Keratinocyte (primary cell): ENCODE results near the gene TCP11. TPM values are rescaled to one million over a fixed set of nuclear protein-coding genes. Genes with fewer than 3 reads are reported as not detected.
A peak's percentile ranks its signal among the peaks of the same experiment; 100 is the strongest.

Experiments
- DNase-seq: peaks from one replicate; pipeline ENCODE4 v3.0.0-alpha.2; 2011; ENCODE audit warnings: low read depth, missing footprints, low spot score
- FAIRE-seq: peaks from 2 replicates; lab custom pipeline; 2011; peaks lifted over from hg19 to GRCh38; lab: Jason Lieb, UNC
- H2AFZ ChIP-seq: 2 replicates; pipeline ENCODE4 v1.6.0; 2012; ENCODE audit warnings: low read length, control low read depth, inconsistent platforms; ENCODE audit not compliant: control insufficient read depth
- H3K27ac ChIP-seq: 2 replicates; pipeline ENCODE4 v1.5.1; 2011; ENCODE audit warnings: low read length; ENCODE audit not compliant: control insufficient read depth, insufficient read depth
- H3K27me3 ChIP-seq: 3 replicates; pipeline ENCODE4 v1.6.0; 2011; ENCODE audit warnings: low read length; ENCODE audit not compliant: control insufficient read depth, insufficient read depth; ENCODE audit errors: extremely low read depth
- H3K36me3 ChIP-seq, 2 experiments: 2 replicates in 1 of 2; 3 replicates in 1 of 2; pipeline ENCODE4 v1.5.1; 2011; ENCODE audit warnings: low read length in 2 of 2, mild to moderate bottlenecking in 1 of 2; ENCODE audit not compliant: control insufficient read depth in 2 of 2, insufficient read depth in 2 of 2; ENCODE audit errors: extremely low read depth in 1 of 2
- H3K4me1 ChIP-seq: 3 replicates; pipeline ENCODE4 v1.5.1; 2011; ENCODE audit warnings: low read length; ENCODE audit not compliant: control insufficient read depth, insufficient read depth; ENCODE audit errors: extremely low read depth
- H3K4me2 ChIP-seq: 3 replicates; pipeline ENCODE4 v1.6.0; 2011; ENCODE audit warnings: low read depth, low read length; ENCODE audit not compliant: control insufficient read depth, insufficient read depth; ENCODE audit errors: extremely low read depth
- H3K4me3 ChIP-seq, 3 experiments: fragments of 200-600 bp in 1 of 3; sonication (generic) in 1 of 3; 2 replicates in 2 of 3; 3 replicates in 1 of 3; pipeline ENCODE4 v1.5.1; 2011 to 2016; ENCODE audit warnings: low read length in 3 of 3, mild to moderate bottlenecking in 3 of 3, control low read depth in 2 of 3, inconsistent platforms in 1 of 3, low read depth in 1 of 3, mixed read lengths in 1 of 3, mixed run types in 1 of 3, moderate library complexity in 1 of 3; ENCODE audit not compliant: control insufficient read depth in 2 of 3, insufficient read depth in 2 of 3; ENCODE audit errors: extremely low read depth in 1 of 3
- H3K79me2 ChIP-seq: 2 replicates; pipeline ENCODE4 v1.6.0; 2012; ENCODE audit warnings: low read length; ENCODE audit not compliant: control insufficient read depth, insufficient read depth
- H3K9ac ChIP-seq: 3 replicates; pipeline ENCODE4 v1.6.0; 2011; ENCODE audit warnings: low read length; ENCODE audit not compliant: control insufficient read depth, insufficient read depth; ENCODE audit errors: extremely low read depth
- H3K9me1 ChIP-seq: 3 replicates; pipeline ENCODE4 v1.6.0; 2011; ENCODE audit warnings: low read length; ENCODE audit not compliant: control insufficient read depth, insufficient read depth; ENCODE audit errors: extremely low read depth
- H3K9me3 ChIP-seq: 2 replicates; pipeline ENCODE4 v1.5.1; 2012; ENCODE audit warnings: low read depth, low read length; ENCODE audit not compliant: control insufficient read depth
- H4K20me1 ChIP-seq: 3 replicates; pipeline ENCODE4 v1.6.0; 2011; ENCODE audit warnings: low read length; ENCODE audit not compliant: control insufficient read depth, insufficient read depth; ENCODE audit errors: extremely low read depth
- EZH2 ChIP-seq: IDR thresholded peaks from one replicate; pipeline ENCODE4 v1.6.1; 2012; ENCODE audit warnings: inconsistent platforms, mild to moderate bottlenecking, low read length, moderate library complexity
- dilution Hi-C: fragments of 300-500 bp; cut with MboI; formaldehyde crosslinking; loops from one replicate; pipeline ENCODE4 v1.7.0; 2020; ENCODE audit warnings: low sequenced_read_pairs; ENCODE audit not compliant: extremely low pct_ligation_motif_present
- polyA plus RNA-seq, 5 experiments: library from polyadenylated mRNA; depleted of rRNA in 3 of 5; stranded (reverse) in 3 of 5; stranded (forward) in 1 of 5; unstranded in 1 of 5; fragments of >200 nt; gene quantifications; 1 replicate in 1 of 5; 2 replicates in 3 of 5; 3 replicates in 1 of 5; pipeline versions ENCODE4 v1.2.1 to v1.2.3, GENCODE V29; 2011 to 2012; ENCODE audit warnings: missing spikeins in 2 of 5, low read depth in 1 of 5, low replicate concordance in 1 of 5
- TF ChIP-seq, protein P1 (sequence below), 3 experiments: IDR thresholded peaks in 1 of 3; conservative IDR thresholded peaks in 1 of 3; optimal IDR thresholded peaks in 1 of 3; 2 replicates in 2 of 3; 3 replicates in 1 of 3; pipeline versions ENCODE3 to v1.5.1; 2011; ENCODE audit warnings: low read length in 3 of 3, mild to moderate bottlenecking in 3 of 3, moderate library complexity in 2 of 3, control low read depth in 1 of 3, inconsistent platforms in 1 of 3; ENCODE audit not compliant: insufficient read depth in 2 of 3; ENCODE audit errors: extremely low read depth in 1 of 3

TCP11 gene
- polyA plus RNA-seq, 1 donor (not counting 4 experiments of a cell fraction or from before 2014, with no cell fraction given) = not detected

DNA sequence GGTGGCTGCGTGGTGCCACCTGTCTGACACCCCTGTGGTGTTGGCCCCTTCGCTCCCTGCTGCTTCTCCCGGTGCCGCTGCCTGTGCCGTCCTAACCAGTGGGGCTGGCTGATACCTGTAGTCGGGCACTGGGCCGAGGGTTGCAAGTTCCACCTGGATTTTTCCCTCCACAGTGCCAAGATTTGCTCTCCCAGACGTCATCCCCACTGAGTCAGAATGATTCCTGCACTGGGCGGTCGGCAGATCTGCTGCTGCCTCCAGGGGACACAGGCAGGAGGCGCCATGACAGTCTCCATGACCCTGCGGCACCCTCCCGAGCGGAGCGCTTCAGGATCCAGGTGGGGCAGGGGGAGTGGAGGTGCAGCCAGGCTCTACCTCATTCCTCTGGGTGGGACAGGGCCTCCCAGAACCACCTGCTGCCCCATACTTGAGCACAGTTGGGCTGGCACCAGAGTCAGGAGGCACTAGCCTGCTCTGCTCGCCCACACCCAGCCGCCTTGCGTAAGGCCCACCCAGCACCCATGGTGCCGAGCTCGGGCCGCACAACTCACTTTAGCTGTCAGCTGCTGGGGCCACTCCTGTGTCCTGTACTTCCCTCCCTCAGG is 60.2 kb downstream of the TCP11 start:
- Histone ChIP-seq H3K27me3 (no peaks in the 10 kb centered on the region), H3K4me2 (peak overlapping the region; percentile 79), H3K4me1 (peaks cover 61% of the 10 kb centered on the region), H3K9ac (peak overlapping the region; percentile 63), H3K27ac (peak overlapping the region; percentile 85), H2AFZ (peak overlapping the region; percentile 74), H3K36me3 (peaks cover 8 to 11% of the 10 kb centered on the region in 2 experiments), H3K4me3 (peak overlapping the region in 2 of 3 experiments; percentile 47 to 61), H3K9me3 (no peaks in the 10 kb centered on the region), H3K79me2 (no peaks in the 10 kb centered on the region), H3K9me1 (peaks cover 2% of the 10 kb centered on the region), H4K20me1 (no peaks in the 10 kb centered on the region)
- FAIRE-seq = peak; percentile 88
- dilution Hi-C loops = no loop called here
- TF ChIP-seq EZH2 = no peak
- TF ChIP-seq, protein P1, sequence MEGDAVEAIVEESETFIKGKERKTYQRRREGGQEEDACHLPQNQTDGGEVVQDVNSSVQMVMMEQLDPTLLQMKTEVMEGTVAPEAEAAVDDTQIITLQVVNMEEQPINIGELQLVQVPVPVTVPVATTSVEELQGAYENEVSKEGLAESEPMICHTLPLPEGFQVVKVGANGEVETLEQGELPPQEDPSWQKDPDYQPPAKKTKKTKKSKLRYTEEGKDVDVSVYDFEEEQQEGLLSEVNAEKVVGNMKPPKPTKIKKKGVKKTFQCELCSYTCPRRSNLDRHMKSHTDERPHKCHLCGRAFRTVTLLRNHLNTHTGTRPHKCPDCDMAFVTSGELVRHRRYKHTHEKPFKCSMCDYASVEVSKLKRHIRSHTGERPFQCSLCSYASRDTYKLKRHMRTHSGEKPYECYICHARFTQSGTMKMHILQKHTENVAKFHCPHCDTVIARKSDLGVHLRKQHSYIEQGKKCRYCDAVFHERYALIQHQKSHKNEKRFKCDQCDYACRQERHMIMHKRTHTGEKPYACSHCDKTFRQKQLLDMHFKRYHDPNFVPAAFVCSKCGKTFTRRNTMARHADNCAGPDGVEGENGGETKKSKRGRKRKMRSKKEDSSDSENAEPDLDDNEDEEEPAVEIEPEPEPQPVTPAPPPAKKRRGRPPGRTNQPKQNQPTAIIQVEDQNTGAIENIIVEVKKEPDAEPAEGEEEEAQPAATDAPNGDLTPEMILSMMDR (optimal IDR thresholded peaks at IDR 0.05 in 1 of 3, IDR thresholded peaks at IDR 0.05 in 1 of 3, conservative IDR thresholded peaks at IDR 0.05 in 1 of 3; ENCODE audit: extremely low read depth in 1 of 3, insufficient read depth in 2 of 3, low read length in 3 of 3) = peak in 2 of 3 experiments; percentile 45 to 51
- DNase-seq = peak; percentile 74

DNA sequence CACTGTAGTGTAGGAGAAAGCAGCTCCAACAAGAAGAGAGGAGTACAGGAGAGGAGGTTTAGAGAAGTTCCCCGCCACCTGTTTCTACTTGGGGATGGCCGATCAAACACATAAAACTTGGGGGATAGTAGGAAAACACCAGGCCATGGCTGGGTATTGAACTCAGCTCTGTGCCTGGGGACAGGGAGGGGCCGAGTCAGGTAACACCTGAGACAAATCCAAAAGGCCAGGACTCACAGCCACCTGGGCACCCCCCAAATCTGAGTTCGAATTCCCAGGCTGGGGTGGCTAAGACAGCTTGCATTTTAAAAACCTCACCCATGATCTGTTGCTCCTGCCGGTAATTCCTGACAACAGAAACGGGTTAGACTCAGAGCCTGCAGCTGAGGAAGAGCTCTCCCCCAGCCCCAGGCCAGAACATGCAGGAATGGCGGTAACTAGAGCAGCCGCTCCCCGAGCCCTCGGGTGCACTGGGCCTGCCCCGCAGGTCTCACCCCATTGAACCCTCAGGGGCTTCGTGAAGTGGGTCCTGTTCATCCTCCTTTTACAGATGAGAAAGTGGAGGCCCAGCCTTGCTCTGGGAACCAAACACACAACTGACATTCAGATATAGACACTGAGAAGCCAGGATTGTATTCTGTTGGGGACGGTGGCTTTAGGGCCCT is 61.0 kb downstream of the TCP11 start:
- no peaks in the 10 kb centered on the region for H3K27me3 ChIP-seq
- H3K4me1 ChIP-seq = peaks cover 62% of the 10 kb centered on the region
- no peaks in the 10 kb centered on the region for H4K20me1 ChIP-seq
- dilution Hi-C loops = no loop called here
- peak overlapping the region; percentile 63 for H3K9ac ChIP-seq
- peaks cover 8 to 11% of the 10 kb centered on the region in 2 experiments for H3K36me3 ChIP-seq
- H3K4me3 ChIP-seq = peak overlapping the region in 2 of 3 experiments; percentile 47 to 61
- H3K27ac ChIP-seq = peak overlapping the region; percentile 85
- DNase-seq = no peak
- no peaks in the 10 kb centered on the region for H3K9me3 ChIP-seq
- no peak for FAIRE-seq
- H3K79me2 ChIP-seq = no peaks in the 10 kb centered on the region
- peaks cover 2% of the 10 kb centered on the region for H3K9me1 ChIP-seq
- peak overlapping the region; percentile 79 for H3K4me2 ChIP-seq
- TF ChIP-seq EZH2 = no peak
- TF ChIP-seq, protein P1 (optimal IDR thresholded peaks at IDR 0.05 in 1 of 3, IDR thresholded peaks at IDR 0.05 in 1 of 3, conservative IDR thresholded peaks at IDR 0.05 in 1 of 3; ENCODE audit: extremely low read depth in 1 of 3, insufficient read depth in 2 of 3, low read length in 3 of 3) = no peak
- no peak overlapping the region for H2AFZ ChIP-seq
